Measurements from ENCODE around the gene SMCO4.
"Not testable (repeated sequence)": the region's sequence is repeated elsewhere in the genome, so short reads cannot be mapped to it uniquely, and the experiment has no call there.

- TF ChIP-seq CTCF, POLR2A (IDR thresholded peaks at IDR 0.05): not testable (repeated sequence)
Observed at GRCh38 chr11:93587425-93587824, 44.2 kb upstream of the SMCO4 start.

Data from esophagus squamous epithelium (tissue), 4 donors.